Embryonic facial prominence (tissue), 1 donor: ENCODE results near the gene CMTM8.
A peak's percentile ranks its signal among the peaks of the same experiment; 100 is the strongest.

Experiments used
- DNase-seq: peaks from one replicate; pipeline ENCODE4 v3.0.0-alpha.2; 2016; ENCODE audit errors: extremely low spot score

CMTM8 gene

DNA sequence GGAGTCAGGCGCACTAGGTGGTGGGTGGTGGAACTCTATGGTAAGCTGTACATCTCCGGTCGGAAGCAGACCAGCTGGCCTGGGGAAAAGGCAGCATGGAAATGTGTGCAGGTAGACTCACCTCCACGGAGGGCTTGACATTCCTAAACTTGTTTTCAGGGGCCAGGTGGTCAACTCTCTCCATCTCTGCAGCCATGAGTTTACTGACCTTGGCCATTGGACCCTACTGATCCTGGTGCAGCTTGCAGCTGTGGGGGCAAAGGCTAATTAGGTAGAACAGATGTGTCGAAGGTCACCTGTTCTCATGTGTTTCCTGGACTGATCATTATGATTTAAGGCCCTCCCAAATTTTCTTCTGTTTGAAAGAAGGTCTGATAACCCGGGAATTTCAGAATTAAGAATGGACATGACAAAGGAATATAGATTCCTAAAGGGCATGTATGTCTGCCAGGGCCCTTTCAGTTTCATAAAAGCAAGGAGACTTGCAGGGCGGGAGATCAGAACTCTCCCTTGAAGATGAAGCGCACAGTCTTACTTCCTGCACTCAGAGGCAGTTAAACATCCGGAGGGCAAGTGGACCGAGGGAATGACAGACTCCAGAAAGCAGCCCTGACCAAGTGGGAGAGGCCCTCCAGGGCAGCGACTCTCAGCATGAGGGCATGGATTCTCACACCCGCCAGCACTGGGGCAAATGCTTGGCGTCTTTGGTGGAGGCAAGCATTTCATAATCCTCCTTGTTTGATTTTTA is 97.1 kb downstream of the CMTM8 start:
- no peak for DNase-seq

DNA sequence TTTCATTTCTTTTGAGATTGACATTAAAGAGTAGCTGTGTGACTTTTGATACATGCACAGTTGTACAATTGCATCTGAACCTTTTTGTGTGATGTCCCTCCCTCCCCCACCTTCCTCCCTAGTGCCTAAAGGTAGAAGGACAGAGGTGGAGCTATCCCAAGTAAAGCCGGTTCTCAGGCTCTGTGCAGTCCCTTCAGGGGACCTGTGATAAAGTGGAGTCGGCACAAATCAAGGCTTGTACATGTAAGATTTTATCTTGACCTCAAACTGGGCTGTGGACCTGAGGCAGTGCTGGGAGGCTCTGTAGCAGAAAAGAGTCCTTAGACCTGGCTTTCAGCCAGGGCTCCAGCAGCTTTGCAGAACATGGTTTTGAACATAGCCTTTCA is 97.6 kb downstream of the CMTM8 start:
- no peak for DNase-seq

DNA sequence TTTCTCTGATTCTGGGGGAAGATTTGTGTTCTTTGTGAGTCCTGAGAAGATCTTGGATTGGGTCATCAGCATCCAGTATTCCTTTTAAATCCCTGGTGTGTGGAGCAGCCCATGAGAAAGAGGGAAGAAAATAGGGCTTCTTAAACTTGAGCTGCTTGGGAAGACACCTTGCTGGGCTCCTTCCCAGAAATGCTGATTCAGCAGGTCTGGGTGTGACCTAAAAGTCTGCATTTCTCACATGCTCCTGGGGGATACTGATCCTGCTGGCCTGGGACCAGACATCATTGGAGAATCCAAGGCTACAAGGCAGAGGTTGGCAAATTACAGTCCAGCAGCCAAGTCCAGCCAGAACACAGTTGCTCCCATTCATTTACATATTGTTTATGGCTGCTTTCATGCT is 99.0 kb downstream of the CMTM8 start:
- no peak for DNase-seq

DNA sequence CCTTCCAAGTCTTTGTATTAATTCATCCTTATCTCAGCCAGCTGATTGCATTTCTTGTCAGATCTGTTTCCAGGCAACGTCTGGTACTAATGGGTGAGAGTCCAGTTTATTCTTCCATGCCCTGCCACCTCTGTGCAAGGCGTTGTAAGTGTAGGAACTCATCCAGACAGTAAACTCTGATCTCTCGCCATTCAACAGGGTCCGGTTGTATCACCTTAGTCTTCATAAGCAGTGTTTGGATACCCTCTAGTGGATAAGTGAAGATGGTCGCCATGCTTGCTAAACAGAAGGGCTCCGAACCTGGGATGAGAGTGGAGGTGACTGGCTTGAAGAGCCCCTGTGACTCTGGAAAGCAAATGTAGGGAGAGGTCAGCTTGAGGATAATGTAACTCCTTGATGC is 101.6 kb downstream of the CMTM8 start:
- DNase-seq = peak; percentile 43

DNA sequence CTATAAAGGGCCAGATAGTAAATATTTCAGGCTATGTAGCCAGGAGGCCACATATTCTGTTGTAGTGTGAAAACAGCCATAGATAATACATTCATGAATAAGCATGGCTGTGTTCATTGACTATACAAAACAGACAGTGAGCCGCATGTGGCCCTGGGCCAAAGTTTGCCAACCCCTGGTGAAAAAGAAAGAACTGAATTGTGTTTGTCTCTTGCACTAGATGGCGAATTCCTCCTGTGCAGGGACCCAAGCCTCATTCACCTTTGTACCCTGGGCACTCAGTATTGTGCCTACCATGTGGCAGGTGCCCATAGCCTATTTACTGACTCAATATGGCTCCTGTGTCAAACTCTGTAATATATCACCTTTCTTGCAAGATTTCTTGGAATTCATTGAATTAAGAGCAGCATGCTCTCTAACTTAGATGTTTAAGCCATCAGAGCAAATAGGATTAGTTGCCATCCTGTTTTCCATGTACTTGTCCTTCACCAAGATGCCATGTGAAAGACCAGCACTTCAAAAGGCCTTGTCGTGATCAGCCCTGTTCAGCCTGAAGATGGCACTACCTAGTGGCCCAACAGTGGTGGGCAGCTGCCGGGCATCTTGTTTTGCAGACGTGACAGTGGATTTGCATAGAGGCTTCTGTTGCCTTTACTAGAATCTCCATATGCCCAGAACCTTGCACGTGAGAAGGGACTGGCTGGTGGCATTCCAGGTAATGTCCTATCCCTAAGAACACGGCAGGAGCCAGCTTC is 102.3 kb downstream of the CMTM8 start:
- DNase-seq = no peak

DNA sequence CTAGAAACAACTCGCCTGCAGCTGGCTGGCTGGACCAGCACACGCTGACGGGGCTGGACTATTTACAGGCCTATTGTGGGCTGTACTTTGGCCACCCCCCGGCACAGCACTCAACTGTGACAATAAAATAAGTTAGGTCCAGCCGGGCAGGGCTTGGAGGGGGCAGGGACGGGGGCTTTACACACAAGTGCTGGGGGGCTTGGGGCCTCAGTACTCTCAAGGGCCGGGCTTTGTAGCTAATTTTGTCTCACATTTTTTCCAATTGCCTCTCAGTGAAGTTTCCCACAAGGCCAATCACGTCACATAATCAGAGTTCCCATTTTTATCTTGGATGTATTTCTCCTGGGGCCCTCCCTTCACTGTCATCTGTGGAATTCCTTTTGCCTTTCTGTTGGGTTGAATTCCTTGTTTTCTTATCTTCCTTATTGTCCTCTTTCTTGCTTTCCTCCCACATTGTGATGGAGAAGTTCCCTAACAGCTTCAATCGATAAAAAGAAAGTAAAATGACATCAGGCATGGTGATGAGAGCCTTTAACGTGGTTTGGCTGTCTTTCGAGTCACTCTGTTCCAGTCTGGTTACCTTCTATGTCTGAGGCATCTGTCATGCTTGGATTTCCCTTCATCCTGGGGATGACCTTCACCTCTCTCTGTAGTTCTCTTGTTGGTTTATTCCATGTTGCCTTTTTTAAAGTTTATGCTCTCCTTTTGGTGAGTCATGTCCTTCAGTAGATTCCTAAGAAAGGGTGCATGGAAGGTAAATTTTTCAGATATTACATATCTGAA is 109.1 kb downstream of the CMTM8 start:
- DNase-seq = no peak

DNA sequence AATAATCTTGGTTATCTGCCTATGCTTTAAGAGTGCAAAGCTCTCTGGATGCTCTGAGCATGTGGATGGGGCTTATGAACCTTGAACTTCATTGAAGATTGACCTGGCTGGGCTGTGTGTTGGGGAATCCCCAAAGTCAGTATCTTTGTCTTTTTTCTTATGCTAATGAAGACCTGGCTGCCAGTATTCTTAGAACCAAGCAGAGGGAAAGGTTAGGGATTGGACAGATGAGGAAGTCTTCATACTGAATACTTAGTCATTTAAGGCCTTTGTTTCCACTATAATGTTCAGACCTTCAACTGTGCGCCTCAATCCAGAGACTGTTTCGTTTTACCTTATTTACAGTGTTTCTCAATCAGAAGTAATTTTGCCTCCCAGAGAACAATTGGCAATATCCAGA is 110.7 kb downstream of the CMTM8 start:
- no peak for DNase-seq

DNA sequence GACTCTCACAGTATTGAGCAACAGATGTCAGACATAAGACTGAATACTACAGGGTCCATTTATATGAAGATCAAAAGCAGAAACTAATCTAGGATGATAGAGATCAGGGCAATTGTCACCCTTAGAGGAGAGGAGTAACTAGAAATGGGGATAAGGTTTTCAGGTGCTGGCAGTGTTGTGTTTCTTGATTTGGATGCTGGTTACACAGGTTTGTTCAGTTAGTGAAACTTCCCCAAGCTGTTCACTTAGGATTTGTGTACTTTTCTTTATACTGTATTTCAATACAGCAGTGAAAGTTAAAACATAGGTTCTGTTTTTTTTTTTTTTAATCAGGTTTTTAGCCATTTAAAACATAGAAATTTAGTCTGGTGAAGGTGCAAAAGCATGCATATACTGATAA is 114.1 kb downstream of the CMTM8 start:
- no peak for DNase-seq

DNA sequence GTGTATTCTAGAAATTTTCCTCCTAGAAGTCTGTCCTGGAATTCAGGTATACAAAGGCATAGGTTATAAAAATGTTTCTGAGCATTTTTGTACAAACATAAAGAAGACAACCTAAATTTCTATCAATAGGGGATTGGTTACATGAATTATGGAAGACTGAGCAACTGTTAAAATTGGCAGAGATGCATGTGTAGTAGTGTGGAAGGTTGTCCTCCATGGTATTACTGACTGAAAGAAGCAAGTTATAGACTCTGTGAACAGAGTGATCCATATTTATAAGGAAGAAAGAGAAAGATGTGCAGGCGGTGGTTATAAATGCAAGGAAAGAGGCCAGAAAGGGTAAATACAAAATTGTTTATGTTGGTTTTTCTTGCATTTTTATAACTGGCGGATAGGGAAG is 114.9 kb downstream of the CMTM8 start:
- no peak for DNase-seq

DNA sequence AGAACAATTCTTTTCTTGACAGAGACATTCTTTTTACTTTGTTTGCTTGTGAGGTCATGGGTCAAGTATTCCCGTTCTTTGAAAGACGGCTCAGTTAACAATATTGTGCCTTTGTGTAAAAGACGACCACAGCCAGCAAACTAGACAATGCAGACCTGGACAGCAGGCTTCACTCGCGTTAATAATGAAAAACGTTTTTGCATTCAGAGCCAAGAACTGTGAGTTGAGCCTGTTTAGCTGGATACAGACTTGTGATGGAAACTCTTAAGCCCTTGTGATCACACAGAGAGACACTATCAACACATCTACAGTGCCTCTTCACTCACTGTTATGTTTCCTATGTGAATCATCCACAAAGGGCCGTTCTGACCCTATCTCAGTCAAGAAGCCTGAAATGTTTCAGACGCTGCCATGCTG is 115.9 kb downstream of the CMTM8 start:
- DNase-seq = no peak

DNA sequence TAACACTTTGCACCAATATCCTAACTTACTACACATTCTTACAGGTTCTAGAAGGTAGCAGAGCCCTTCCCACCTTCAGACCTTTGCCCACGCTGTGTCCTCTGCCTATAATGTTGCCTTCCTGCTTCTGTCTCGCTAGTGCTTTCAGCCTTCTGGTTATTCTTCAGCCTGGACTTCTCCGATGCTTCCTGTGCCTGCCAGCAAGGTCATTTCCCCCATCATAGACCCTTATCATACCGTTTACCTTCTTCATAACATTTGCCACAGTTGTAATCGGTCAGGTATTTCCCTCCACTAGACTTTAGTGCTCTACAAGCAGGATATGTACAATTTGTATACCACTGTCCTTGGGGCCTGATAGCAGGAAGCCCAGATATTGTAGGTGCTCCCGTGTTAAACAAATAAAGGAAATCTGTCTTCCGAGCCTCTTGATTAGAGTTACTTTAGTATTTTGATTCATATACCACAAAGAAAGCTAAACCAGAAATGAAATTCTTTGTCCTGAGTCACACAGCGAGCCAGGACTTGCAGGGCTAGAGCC is 117.3 kb downstream of the CMTM8 start:
- no peak for DNase-seq

DNA sequence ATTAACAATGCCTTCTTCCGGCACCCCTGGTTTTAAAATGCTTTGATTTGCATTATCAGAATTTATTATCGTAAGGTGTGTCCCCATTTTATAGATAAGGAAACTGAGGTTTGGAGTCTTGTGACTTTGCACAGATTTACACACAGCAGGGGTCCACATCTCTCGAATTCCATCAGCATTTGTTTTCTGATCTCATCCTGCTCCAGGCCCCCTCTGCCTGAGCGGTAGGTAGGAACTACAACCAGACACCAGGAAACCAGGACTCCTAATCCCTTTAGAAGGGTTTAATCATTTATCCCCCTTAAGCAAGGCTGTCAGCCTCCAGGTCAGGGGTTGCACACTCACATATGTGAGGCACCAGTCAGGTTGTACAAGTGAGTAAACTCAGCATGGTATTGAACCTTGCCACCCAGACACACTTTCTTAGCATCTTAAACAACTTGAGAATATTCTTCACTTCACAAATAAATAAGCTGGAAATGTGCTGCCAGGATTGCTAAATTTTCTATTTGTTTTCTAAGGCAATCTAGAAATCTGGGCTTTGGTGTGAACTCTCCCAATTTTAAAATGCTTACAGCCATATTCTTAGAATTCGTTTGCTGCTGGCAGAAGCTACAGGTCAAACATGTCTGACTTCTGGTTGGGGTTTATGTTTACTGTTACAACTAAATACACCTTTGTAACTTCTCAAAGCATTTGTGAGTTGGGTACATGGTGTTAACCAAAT is 121.4 kb downstream of the CMTM8 start:
- DNase-seq = no peak

DNA sequence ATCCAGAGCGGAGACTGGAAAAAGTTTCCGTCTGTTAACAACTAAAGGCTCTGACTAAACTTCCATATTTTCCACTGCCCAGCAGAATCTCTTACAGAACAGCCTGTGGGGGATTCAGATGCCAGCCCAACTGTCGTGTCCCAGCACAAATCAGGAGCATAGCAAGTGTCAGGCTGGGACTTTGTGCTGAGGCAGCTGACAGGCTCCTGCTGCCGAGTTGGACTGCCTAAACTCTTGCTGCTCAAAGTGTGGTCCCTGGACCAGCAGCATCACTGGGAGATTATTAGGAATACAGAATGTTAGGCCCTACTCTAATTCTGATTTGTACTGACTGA is 122.0 kb downstream of the CMTM8 start:
- DNase-seq = no peak

DNA sequence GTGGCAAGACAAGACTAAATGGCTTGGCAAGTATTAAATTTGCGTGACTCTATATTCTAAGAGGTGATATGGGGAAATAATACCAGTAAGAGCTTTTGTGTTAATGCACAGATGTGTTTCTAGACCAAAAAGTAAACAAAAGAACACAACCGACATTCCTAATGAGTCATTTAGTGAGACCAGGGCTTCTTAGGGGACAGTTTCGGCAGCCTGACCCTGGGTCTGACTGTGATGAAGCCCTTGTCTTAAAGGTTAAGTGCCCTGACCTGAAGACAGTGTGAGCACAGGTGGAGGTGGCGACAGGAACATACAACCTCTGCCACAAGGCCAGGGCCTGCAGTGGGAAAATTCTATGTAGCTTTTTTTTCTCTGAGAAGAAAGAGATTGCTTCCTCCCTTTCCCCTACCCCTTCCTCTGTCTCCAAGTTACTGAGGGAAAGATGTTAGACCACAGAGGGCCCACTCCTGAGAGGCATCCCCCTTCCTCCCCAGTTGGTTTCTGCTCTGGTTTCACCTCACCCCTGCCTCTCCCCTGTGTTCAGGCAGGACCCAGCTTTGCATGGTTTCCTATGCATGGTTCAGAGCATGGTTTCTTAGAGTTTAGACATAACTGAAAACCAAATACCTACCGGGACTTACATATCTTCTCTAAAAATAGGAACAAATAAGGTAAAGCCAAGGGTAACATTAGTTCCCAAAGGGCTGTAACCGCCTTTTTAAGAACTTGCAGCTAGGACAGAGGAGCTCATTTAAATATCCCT is 128.3 kb downstream of the CMTM8 start:
- DNase-seq = no peak

DNA sequence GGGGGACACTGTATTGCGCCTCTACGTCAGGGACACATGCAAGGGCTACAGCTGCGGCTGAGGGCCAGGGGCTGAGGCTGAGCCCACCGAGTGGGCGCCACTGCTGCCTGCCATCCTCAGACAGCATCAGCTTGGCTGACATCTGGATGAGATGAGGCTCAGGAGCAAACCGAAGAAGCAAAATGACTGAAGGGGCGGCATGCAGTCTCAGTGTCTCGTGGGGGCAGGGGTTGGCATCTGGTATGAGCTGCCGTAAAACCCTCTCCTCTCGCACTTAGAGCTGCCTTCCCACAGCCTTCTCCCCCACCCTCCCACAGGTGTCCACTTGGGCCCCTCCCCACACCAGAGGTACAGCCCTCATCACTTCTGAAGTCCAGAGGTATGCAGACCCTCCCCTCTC is 129.0 kb downstream of the CMTM8 start:
- DNase-seq = no peak

DNA sequence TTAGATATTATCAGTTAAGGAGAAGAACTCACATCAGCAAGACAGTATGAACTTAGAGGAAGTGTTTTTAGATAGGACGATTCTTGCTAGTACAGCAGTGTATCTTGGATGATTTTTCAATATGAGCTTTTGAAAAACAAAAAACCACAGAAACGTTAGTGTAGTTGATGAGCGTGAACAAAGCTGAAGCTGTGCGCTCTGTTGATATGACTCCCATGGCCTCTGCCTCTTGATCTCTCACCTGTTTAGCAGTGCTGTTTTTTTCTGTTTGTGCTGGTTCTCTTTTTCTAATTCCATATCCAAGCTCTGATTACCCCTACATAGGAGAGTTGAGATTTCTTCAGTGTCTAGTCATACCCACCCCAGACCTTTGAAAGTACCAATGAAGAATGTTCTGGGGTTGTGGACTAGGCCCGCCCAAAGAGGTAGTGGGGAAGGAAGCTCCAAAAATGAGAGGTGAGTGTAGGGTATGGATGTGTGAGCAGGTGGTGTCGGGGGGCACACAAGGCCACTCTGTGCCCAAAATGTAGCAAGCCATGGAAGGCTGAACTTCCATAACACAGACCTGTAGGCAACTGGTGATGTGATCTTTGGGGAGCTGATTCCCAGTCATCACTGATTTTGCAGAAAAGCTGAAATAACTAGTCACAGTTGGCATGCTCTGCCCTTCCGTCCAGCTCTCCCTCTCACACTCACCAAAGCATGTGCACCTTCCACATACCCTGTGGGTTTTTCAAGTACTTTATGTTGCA is 133.2 kb downstream of the CMTM8 start:
- no peak for DNase-seq

DNA sequence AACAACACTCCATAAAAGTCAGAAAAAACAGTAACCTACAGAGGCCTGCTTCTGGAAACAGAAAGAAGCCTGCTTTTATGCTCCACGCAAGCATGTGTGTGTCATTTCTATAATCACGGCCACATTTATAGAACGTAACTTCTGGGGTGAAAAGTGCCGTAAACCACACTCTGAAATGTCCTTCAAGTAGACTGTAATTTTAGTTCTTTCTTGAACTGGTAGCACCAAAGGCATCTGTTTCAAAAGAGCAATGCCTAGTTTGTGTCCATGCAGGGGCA is 133.7 kb downstream of the CMTM8 start:
- no peak for DNase-seq

DNA sequence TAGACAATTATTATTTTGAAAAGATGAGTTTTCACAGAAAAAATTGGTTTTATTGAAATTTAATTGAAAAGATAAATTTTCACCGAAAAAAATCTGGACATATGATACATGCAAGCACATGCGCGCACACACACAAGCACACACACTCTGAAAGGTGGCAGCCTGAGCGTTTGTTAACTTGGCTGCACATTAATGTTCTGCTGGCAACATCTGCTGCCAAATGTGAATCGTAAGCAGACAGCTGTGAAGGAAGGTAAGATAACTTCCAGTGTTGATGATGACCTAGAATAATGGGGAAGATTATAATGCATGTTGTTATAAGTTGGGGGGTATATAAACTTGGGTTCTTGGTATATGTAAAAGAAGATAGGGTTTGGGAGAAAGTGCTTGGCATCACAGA is 134.8 kb downstream of the CMTM8 start:
- no peak for DNase-seq

DNA sequence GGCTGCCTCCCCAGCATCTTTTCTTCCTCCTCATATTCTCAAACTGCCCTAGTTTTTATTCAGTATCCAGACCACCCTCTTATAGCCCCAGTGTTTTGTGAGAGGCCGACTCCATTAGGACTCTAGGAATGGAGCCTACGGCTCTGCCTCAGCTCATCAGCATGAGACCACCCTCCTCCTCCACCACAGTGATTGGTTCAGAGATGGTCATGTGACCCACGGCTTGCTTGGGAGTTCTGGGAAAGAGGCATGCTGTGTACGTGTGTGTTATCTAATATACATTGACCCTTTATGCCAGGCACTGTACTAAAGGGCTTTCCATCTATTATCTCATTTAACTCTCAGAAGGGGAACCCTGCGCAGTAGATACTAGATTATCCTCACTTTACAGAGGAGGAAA is 135.4 kb downstream of the CMTM8 start:
- no peak for DNase-seq

DNA sequence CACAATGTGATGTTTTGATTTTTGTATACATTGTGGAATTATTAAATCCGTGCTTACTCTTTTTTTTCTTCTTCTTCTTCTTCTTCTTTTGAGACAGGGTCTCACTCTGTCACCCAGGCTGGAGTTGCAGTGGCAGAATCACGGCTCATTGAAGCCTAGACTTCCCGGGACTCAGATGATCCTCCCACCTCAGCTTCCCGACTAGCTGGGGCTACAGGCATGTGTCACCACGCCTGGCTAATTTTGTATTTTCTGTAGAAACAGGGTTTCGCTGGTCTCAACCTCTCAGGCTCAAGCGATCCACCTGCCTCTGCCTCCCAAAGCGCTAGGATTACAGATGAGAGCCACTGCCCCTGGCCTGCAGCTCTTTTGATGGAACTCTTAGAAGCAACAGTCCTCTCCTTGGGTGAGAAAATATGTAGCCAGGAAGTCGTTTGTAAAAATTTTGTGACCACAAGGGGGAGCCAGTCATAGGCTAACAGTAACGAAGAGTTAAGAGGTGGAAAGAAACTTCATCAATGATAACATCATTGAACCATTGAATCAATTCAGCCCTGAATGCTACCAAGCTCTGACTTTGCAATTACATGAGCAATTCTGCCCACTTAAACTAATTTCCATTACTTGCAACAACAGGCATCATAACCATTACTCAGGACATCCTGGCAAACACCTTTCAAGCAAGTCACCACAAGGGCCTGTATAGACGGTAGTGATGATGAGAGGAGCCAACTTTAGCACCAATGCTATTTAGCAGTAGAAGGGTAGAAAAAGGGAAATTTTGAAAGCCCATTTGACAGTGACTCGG is 136.5 kb downstream of the CMTM8 start:
- no peak for DNase-seq
